Prostate gland (tissue), 2 donors: ENCODE measurements around the gene CREG2. TPM values are rescaled to one million over a fixed set of nuclear protein-coding genes. Genes with fewer than 3 reads are reported as not detected.
A peak's percentile ranks its signal among the peaks of the same experiment; 100 is the strongest.

Experiments
- DNase-seq: peaks from one replicate; pipeline ENCODE4 v3.0.0-alpha.2; 2019; ENCODE audit warnings: low spot score
- H3K27ac ChIP-seq, 2 donors: fragments of 200-600 bp; sonication (generic); 2 replicates each; pipeline ENCODE4 v1.5.1; 2017 to 2019
- H3K27me3 ChIP-seq: fragments of 200-600 bp; sonication (generic); replicated peaks from 2 replicates; pipeline ENCODE4 v1.5.1; 2019; ENCODE audit not compliant: insufficient read depth
- H3K36me3 ChIP-seq, 2 donors: fragments of 200-600 bp; sonication (generic); 1 replicate in 1 of 2; 2 replicates in 1 of 2; pipeline versions ENCODE4 v1.5.1 to v1.8.1; 2017 to 2019
- H3K4me1 ChIP-seq: fragments of 200-600 bp; sonication (generic); replicated peaks from 2 replicates; pipeline ENCODE4 v1.5.1; 2019
- H3K4me3 ChIP-seq, 2 donors: fragments of 200-600 bp; sonication (generic); 2 replicates each; pipeline ENCODE4 v1.5.1; 2017 to 2019
- H3K9me3 ChIP-seq: fragments of 200-600 bp; sonication (generic); 2 replicates; pipeline ENCODE4 v1.5.1; 2017
- POLR2A ChIP-seq: fragments of 450-650 bp; IDR thresholded peaks from one replicate; pipeline ENCODE4 v1.6.1; 2016; ENCODE audit warnings: antibody characterized with exemption, mild to moderate bottlenecking
- POLR2AphosphoS5 ChIP-seq: sonication (generic); formaldehyde crosslinking; IDR thresholded peaks from one replicate; pipeline ENCODE4 v1.6.1; 2017; ENCODE audit warnings: antibody characterized with exemption
- WGBS: methylation state at CpG from one replicate; pipeline ENCODE4 v1.1.5; 2018; 5-methylcytosine and 5-hydroxymethylcytosine counted together
- intact Hi-C: fragments of 100-400 bp; cut with DNase I; formaldehyde crosslinking; loops from one replicate; pipeline ENCODE4 v1.14.2; 2022
- total RNA-seq, 2 donors: library from RNA; depleted of rRNA; stranded (reverse); fragments of >200 nt; gene quantifications; one replicate each; pipeline ENCODE4 v1.1.0, GENCODE V29; 2016
- TF ChIP-seq, protein P1 (sequence below), 4 experiments: fragments of 200-600 bp in 2 of 4; fragments of 450-650 bp in 2 of 4; sonication (generic) in 2 of 4; IDR thresholded peaks; 1 replicate in 3 of 4; 2 replicates in 1 of 4; pipeline ENCODE4 v1.5.1; 2016 to 2019; ENCODE audit warnings: antibody characterized with exemption in 4 of 4, mild to moderate bottlenecking in 2 of 4, moderate library complexity in 2 of 4

CREG2 gene
- total RNA-seq, 2 donors from 2014 or later: not detected

DNA sequence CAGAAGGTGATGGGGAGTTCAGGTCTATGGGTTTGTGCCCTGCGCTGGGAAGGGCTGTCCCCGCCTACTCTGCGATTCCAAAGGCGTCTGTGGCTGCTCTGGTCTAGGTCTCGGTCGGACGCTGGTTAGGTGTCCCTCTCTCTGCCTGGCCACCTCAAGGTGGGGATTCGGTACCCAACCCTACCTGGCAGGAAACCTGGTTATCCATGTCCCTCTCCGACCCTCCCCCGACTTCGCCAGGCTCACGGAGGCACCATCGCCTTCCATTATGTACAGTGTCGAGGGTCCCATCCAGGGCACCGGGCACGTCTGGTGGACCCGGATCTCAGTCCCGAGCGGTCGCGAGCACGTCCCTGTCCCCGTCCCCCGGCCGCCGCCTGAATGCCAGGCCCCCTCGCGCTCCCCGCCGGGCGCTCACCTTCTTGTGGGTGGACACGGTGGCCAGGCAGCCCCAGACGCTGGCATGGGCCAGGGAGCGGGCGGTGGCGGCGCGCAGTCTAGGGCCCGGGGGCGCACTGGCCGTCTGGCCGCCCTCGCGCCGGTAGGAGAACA is 628 bp downstream of the CREG2 start:
- H3K27ac ChIP-seq: no peak overlapping the region
- no peaks in the 10 kb centered on the region for H3K36me3 ChIP-seq
- 3% methylated on average over 33 of the region's 45 CpGs for WGBS
- no peaks in the 10 kb centered on the region for H3K9me3 ChIP-seq
- TF ChIP-seq, protein P1, sequence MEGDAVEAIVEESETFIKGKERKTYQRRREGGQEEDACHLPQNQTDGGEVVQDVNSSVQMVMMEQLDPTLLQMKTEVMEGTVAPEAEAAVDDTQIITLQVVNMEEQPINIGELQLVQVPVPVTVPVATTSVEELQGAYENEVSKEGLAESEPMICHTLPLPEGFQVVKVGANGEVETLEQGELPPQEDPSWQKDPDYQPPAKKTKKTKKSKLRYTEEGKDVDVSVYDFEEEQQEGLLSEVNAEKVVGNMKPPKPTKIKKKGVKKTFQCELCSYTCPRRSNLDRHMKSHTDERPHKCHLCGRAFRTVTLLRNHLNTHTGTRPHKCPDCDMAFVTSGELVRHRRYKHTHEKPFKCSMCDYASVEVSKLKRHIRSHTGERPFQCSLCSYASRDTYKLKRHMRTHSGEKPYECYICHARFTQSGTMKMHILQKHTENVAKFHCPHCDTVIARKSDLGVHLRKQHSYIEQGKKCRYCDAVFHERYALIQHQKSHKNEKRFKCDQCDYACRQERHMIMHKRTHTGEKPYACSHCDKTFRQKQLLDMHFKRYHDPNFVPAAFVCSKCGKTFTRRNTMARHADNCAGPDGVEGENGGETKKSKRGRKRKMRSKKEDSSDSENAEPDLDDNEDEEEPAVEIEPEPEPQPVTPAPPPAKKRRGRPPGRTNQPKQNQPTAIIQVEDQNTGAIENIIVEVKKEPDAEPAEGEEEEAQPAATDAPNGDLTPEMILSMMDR (IDR thresholded peaks at IDR 0.05): no peak
- no peak for TF ChIP-seq POLR2A
- no peak for TF ChIP-seq POLR2AphosphoS5
- H3K4me1 ChIP-seq: no peaks in the 10 kb centered on the region
- intact Hi-C loops: no loop called here
- no peaks in the 10 kb centered on the region for H3K27me3 ChIP-seq
- peak overlapping the region; percentile 31 to 40 for H3K4me3 ChIP-seq
- DNase-seq: no peak

DNA sequence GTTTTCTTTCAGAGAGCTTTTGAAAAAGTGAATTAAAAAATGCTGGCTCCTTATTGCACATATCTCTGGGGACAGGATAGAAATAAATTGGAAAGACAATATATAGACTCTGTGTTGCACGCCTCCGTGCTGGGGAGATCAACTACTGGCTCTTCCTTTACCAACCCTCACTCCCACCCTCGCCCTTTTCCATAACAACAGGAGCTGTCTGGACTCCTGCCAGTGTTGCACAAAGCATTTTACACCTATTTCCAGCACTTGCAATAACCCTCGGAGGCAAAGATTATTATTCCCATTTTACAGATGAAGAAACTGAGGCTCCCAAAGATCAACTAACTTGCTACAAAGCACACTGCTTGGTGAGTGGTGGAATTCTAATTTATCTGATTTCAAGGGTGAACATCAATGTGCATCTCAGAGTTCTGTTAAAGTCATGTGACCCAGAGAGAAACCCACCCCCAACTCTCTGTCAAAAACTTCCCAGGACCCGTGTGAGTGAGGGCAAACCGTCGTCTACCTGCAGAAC is 4.2 kb downstream of the CREG2 start:
- intact Hi-C loops: no loop called here
- no peaks in the 10 kb centered on the region for H3K27me3 ChIP-seq
- DNase-seq: no peak
- H3K9me3 ChIP-seq: no peaks in the 10 kb centered on the region
- TF ChIP-seq POLR2A (no peak), POLR2AphosphoS5 (no peak)
- TF ChIP-seq, protein P1 (IDR thresholded peaks at IDR 0.05): no peak
- H3K4me3 ChIP-seq: no peak overlapping the region
- no peaks in the 10 kb centered on the region for H3K36me3 ChIP-seq
- H3K4me1 ChIP-seq: no peaks in the 10 kb centered on the region
- 80% methylated on average over 7 of the region's 7 CpGs for WGBS
- H3K27ac ChIP-seq: no peak overlapping the region

DNA sequence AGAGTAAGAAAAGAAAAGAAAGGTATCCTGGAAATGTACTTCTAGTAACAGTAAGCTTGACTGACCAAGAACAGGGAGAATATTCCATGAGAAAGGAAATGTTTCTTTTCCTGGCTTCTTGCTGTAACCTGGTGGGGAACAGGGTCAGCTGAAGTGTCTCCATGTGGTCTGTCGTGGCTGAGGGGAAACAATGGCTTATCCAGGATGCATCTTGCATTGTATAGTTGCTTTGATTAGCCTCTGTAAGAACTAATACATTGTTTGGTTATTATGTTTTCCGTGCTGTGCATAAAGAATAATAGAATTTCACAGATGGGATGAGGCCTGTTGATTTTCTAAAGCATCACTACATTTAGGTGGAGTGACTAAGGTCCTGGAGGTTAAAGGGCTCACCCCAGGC is 4.9 kb downstream of the CREG2 start:
- TF ChIP-seq POLR2A (no peak), POLR2AphosphoS5 (no peak)
- TF ChIP-seq, protein P1 (IDR thresholded peaks at IDR 0.05): no peak
- Histone ChIP-seq H3K4me1 (no peaks in the 10 kb centered on the region), H3K4me3 (no peak overlapping the region), H3K36me3 (no peaks in the 10 kb centered on the region), H3K27ac (no peak overlapping the region), H3K9me3 (no peaks in the 10 kb centered on the region), H3K27me3 (no peaks in the 10 kb centered on the region)
- WGBS: 83% methylated on average over 2 of the region's 2 CpGs
- DNase-seq: no peak
- intact Hi-C loops: no loop called here

DNA sequence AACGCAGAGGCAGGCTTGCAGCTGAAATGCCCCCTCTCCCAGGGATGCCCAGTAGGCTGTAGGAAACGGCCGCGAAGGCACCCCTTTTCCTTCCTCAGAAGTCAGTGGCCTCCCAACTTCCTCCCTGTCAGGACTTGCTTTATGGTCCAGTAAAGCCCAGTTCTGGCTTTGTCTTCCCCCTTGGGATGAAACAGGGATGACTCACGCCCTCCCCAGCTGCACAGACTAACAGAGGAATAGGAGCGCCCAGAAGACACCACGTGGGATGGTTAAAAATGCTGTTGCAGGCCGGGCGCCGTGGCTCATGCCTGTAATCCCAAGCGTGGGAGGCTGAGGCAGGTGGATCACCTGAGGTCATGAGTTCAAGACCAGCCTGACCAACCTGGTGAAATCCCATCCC is 6.9 kb downstream of the CREG2 start:
- peak; percentile 25 for DNase-seq
- Histone ChIP-seq H3K27ac (no peak overlapping the region), H3K4me3 (no peak overlapping the region), H3K27me3 (no peaks in the 10 kb centered on the region), H3K9me3 (no peaks in the 10 kb centered on the region), H3K36me3 (no peaks in the 10 kb centered on the region), H3K4me1 (no peaks in the 10 kb centered on the region)
- TF ChIP-seq, protein P1 (IDR thresholded peaks at IDR 0.05): no peak
- TF ChIP-seq POLR2A: no peak
- TF ChIP-seq POLR2AphosphoS5: peak; percentile 11
- WGBS: 33% methylated on average over 11 of the region's 11 CpGs
- intact Hi-C loops: no loop called here

DNA sequence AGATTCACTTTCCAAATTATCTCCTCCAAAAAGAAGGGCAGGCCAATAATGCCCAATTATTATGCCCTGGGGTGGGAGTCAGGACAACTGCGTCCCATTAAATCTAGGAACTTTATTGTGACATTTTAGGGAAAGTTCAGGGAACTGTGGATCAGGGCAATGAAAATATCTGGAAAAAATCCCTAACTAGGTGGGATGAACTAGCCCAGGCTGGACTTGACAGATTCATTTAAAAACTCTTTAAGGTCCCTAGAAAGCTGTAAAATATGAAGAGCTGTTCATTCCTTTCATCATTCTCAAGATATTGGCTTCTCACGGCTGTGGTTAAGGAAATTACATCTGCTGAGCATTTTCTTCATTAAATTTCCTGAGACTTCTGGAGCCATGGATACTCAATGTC is 8.2 kb downstream of the CREG2 start:
- H3K9me3 ChIP-seq: no peaks in the 10 kb centered on the region
- no peaks in the 10 kb centered on the region for H3K27me3 ChIP-seq
- WGBS: 84% methylated on average over 2 of the region's 2 CpGs
- no peak overlapping the region for H3K27ac ChIP-seq
- no peak for DNase-seq
- TF ChIP-seq POLR2AphosphoS5: no peak
- no peak for TF ChIP-seq POLR2A
- TF ChIP-seq, protein P1 (IDR thresholded peaks at IDR 0.05): no peak
- H3K4me1 ChIP-seq: no peaks in the 10 kb centered on the region
- H3K4me3 ChIP-seq: no peak overlapping the region
- H3K36me3 ChIP-seq: no peaks in the 10 kb centered on the region
- intact Hi-C loops: no loop called here
